SU-DHL-6 (cell line): ENCODE measurements around the gene TMEM120A.

Experiments
- H2AFZ ChIP-seq: fragments of 200-600 bp; sonication (generic); 2 replicates; pipeline ENCODE4 v1.6.1; 2014; ENCODE audit warnings: low read depth, mild to moderate bottlenecking, moderate library complexity, mixed read lengths, antibody characterized with exemption, low read length; ENCODE audit not compliant: severe bottlenecking
- H3F3A ChIP-seq: fragments of 200-600 bp; shearing (Covaris generic); 2 replicates; pipeline ENCODE4 v1.6.0; 2016; ENCODE audit warnings: antibody characterized with exemption, mild to moderate bottlenecking; ENCODE audit not compliant: insufficient read depth
- H3K27ac ChIP-seq: fragments of 200-600 bp; sonication (generic); 2 replicates; pipeline ENCODE4 v1.5.1; 2016; ENCODE audit warnings: low read depth, mild to moderate bottlenecking, low read length, moderate library complexity, mixed read lengths
- H3K27me3 ChIP-seq: fragments of 200-600 bp; sonication (generic), shearing (Covaris generic); 2 replicates; pipeline ENCODE4 v1.6.0; 2014; ENCODE audit warnings: mild to moderate bottlenecking, low read length
- H3K36me3 ChIP-seq: fragments of 200-600 bp; sonication (generic); 2 replicates; pipeline ENCODE4 v1.6.1; 2014; ENCODE audit warnings: mild to moderate bottlenecking, low read length, mixed read lengths
- H3K4me2 ChIP-seq: fragments of 300-600, 200-600 bp; shearing (Covaris generic), sonication (generic); 2 replicates; pipeline ENCODE4 v1.6.0; 2014; ENCODE audit warnings: low read length, low read depth, mild to moderate bottlenecking; ENCODE audit not compliant: poor library complexity, severe bottlenecking
- H3K4me3 ChIP-seq: fragments of 200-600 bp; sonication (generic); 2 replicates; pipeline ENCODE4 v1.5.1; 2014; ENCODE audit warnings: antibody characterized with exemption, low read length, mild to moderate bottlenecking, mixed read lengths; ENCODE audit not compliant: insufficient read depth, poor library complexity, severe bottlenecking
- H3K79me2 ChIP-seq: fragments of 200-600 bp; sonication (generic); 2 replicates; pipeline ENCODE4 v1.6.1; 2014; ENCODE audit warnings: mild to moderate bottlenecking, low read length, moderate library complexity; ENCODE audit not compliant: insufficient read depth
- H3K9ac ChIP-seq: fragments of 200-600 bp; sonication (generic); 2 replicates; pipeline ENCODE4 v1.7.0; 2014; ENCODE audit warnings: mild to moderate bottlenecking, low read length
- H3K9me2 ChIP-seq: fragments of 200-600 bp; sonication (generic); replicated peaks from 2 replicates; pipeline ENCODE4 v1.6.1; 2014; ENCODE audit warnings: low read length; ENCODE audit not compliant: insufficient read depth
- H3K9me3 ChIP-seq: fragments of 200-600 bp; sonication (generic); 2 replicates; pipeline ENCODE4 v1.6.1; 2014; ENCODE audit warnings: low read length, mixed read lengths; ENCODE audit not compliant: insufficient read depth
- H4K20me1 ChIP-seq: fragments of 200-600 bp; sonication (generic); 2 replicates; pipeline ENCODE4 v1.6.1; 2014; ENCODE audit warnings: low read depth, mild to moderate bottlenecking, antibody characterized with exemption, low read length, moderate library complexity, mixed read lengths
- CTCF ChIP-seq: fragments of 200-600 bp; sonication (generic); IDR thresholded peaks from one replicate; pipeline ENCODE4 v1.5.1; 2017; ENCODE audit warnings: antibody characterized with exemption, mild to moderate bottlenecking, low read length, moderate library complexity; ENCODE audit not compliant: insufficient read depth, poor library complexity, severe bottlenecking
- EZH2phosphoT487 ChIP-seq: fragments of 200-600 bp; sonication (generic), shearing (Covaris generic); conservative IDR thresholded peaks from 2 replicates; pipeline ENCODE4 v1.6.1; 2018; ENCODE audit warnings: mild to moderate bottlenecking, antibody characterized with exemption, low read length, moderate library complexity, mixed read lengths

Gene TMEM120A

GRCh38 chr7:75944507-75944906, 49.9 kb downstream of the TMEM120A start:
- H3K4me3 ChIP-seq: no peak overlapping the region

GRCh38 chr7:75943864-75944263, 50.5 kb downstream of the TMEM120A start:
- Histone ChIP-seq H3F3A (0 out of 2 replicates have a peak, but pooled peaks cover 9% of the 10 kb centered on the region), H3K36me3 (no peaks in the 10 kb centered on the region), H2AFZ (no peak overlapping the region), H3K27ac (no peak overlapping the region), H3K9me2 (no peaks in the 10 kb centered on the region), H3K9ac (no peak overlapping the region), H3K79me2 (no peaks in the 10 kb centered on the region), H3K4me2 (no peak overlapping the region), H3K9me3 (no peaks in the 10 kb centered on the region), H3K4me3 (no peak overlapping the region), H4K20me1 (no peaks in the 10 kb centered on the region), H3K27me3 (no peaks in the 10 kb centered on the region)
- TF ChIP-seq EZH2phosphoT487 (no peak), CTCF (no peak)

More at GRCh38 chr7:75944507-75944906, 49.9 kb downstream of the TMEM120A start:
- Histone ChIP-seq H3K27me3 (no peaks in the 10 kb centered on the region), H4K20me1 (no peaks in the 10 kb centered on the region), H3F3A (0 out of 2 replicates have a peak, but pooled peaks cover 9% of the 10 kb centered on the region), H3K79me2 (no peaks in the 10 kb centered on the region), H2AFZ (no peak overlapping the region), H3K27ac (no peak overlapping the region), H3K9me3 (no peaks in the 10 kb centered on the region), H3K9ac (no peak overlapping the region), H3K36me3 (no peaks in the 10 kb centered on the region), H3K9me2 (no peaks in the 10 kb centered on the region), H3K4me2 (no peak overlapping the region)
- TF ChIP-seq CTCF (no peak), EZH2phosphoT487 (no peak)

GRCh38 chr7:75938921-75939320, 55.5 kb downstream of the TMEM120A start:
- H2AFZ ChIP-seq: no peak overlapping the region
- H3K27me3 ChIP-seq: no peaks in the 10 kb centered on the region
- no peak overlapping the region for H3K4me2 ChIP-seq
- no peaks in the 10 kb centered on the region for H3K79me2 ChIP-seq
- no peak overlapping the region for H3K4me3 ChIP-seq
- no peaks in the 10 kb centered on the region for H3K9me3 ChIP-seq
- no peaks in the 10 kb centered on the region for H4K20me1 ChIP-seq
- no peak overlapping the region for H3K27ac ChIP-seq
- H3K36me3 ChIP-seq: no peaks in the 10 kb centered on the region
- H3K9ac ChIP-seq: no peak overlapping the region
- TF ChIP-seq EZH2phosphoT487: no peak
- TF ChIP-seq CTCF: no peak
- H3F3A ChIP-seq: no peaks in the 10 kb centered on the region
- H3K9me2 ChIP-seq: no peaks in the 10 kb centered on the region
